ENCODE data around the gene PPP1R12A. TPM values are rescaled to one million over a fixed set of nuclear protein-coding genes. Genes with fewer than 3 reads are reported as not detected.

The PPP1R12A gene
- total RNA-seq, 3 donors from 2014 or later (not counting 1 experiment from before 2014, with no cell fraction given), result 145 to 192 (median 185) TPM

DNA sequence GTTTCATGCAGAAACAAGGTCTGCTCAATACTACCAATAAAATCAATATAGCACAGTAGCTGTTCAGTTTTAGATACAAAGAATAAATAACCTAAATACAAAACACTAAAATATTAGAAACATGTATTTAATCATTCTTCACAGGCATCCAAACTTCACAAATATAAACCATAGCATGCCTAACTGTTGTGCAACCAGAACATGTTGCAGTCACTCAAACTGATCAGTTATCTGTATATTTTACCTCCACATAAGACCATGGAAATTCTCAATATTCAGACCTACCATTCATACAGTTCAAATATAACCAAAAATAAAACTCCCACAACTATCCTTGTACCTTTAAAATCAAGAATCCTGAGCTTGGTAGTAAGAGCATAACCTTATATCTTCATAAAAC, 161.0 kb downstream of the PPP1R12A start:
- TF ChIP-seq CTCF (IDR thresholded peaks at IDR 0.05), result no peak

GRCh38 chr12:79769860-79770485, 164.9 kb downstream of the PPP1R12A start:
- Mint-ChIP-seq H3K27me3 (ENCODE audit: low read depth in 2 of 2) (no peaks in the 10 kb centered on the region), H3K9me3 (no peaks in the 10 kb centered on the region), H3K36me3 (peaks cover 7% of the 10 kb centered on the region), H3K4me3 (no peak overlapping the region), H3K27ac (no peak overlapping the region), H3K4me1 (no peaks in the 10 kb centered on the region)
- no peak for TF ChIP-seq CTCF (IDR thresholded peaks at IDR 0.05)
- H3K27ac ChIP-seq (ENCODE audit: low read length), result no peak overlapping the region
- WGBS (ENCODE audit: insufficient coverage), result 95% methylated on average over 2 of the region's 2 CpGs
- intact Hi-C loops (cut with micrococcal nuclease), result no loop called here
- ATAC-seq, result no peak
- no peaks in the 10 kb centered on the region for H3K27me3 ChIP-seq (ENCODE audit: control insufficient read depth, insufficient read depth, low read length)
- no peaks in the 10 kb centered on the region for H3K9me3 ChIP-seq (ENCODE audit: control insufficient read depth, insufficient read depth, low read length)
- no peaks in the 10 kb centered on the region for H3K4me1 ChIP-seq (ENCODE audit: control insufficient read depth, insufficient read depth, low read length)
- H3K36me3 ChIP-seq (ENCODE audit: control insufficient read depth, insufficient read depth, low read length), result peaks cover 6% of the 10 kb centered on the region
- no peak overlapping the region for H3K4me3 ChIP-seq (ENCODE audit: low read length)
- DNase-seq, result no peak

More for the DNA sequence above, 161.0 kb downstream of the PPP1R12A start:
- intact Hi-C loops (cut with micrococcal nuclease), result no loop called here
- H3K36me3 Mint-ChIP-seq, result peaks cover 7% of the 10 kb centered on the region
- Histone ChIP-seq H3K27me3 (ENCODE audit: control insufficient read depth, insufficient read depth, low read length) (no peaks in the 10 kb centered on the region), H3K4me1 (ENCODE audit: control insufficient read depth, insufficient read depth, low read length) (no peaks in the 10 kb centered on the region), H3K36me3 (ENCODE audit: control insufficient read depth, insufficient read depth, low read length) (peaks cover 26% of the 10 kb centered on the region), H3K4me3 (ENCODE audit: low read length) (no peak overlapping the region), H3K27ac (ENCODE audit: low read length) (no peak overlapping the region), H3K9me3 (ENCODE audit: control insufficient read depth, insufficient read depth, low read length) (no peaks in the 10 kb centered on the region)
- no peaks in the 10 kb centered on the region for H3K27me3 Mint-ChIP-seq (ENCODE audit: low read depth in 2 of 2)
- H3K27ac Mint-ChIP-seq, result no peak overlapping the region
- DNase-seq (no peak), ATAC-seq (no peak)
- H3K9me3 Mint-ChIP-seq, result no peaks in the 10 kb centered on the region
- H3K4me3 Mint-ChIP-seq, result no peak overlapping the region
- no peaks in the 10 kb centered on the region for H3K4me1 Mint-ChIP-seq

DNA sequence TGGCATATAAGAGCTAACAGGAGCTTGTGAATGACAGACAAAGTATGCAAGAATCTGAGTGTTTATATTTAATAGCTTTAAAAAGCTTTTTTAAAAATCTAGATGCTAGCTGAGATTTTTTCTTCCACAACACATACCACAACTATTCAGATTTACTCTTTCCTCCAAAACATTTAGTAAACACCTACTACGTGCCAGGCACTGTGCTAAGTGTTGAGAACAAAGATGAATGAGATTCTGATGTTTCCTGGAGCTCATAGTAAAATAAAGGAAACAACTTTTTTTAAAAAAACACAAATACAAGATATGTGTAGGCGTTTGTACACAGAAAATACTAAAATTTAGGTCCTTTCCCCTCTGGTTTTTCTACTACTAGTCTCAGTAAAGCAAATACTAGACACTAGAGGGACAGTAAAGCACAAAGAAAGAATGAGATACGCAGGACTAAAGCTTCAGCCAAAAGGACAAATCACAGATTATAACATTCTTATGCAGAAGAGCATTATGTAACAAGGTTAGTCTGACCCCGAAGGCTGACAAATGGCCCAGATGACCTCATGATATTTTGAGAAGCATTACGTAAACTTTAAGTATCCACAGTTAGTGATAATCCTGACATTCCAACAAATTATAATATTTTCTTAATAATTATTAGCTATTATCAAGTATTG, 165.6 kb downstream of the PPP1R12A start:
- DNase-seq (no peak), ATAC-seq (no peak)
- Histone ChIP-seq H3K4me1 (ENCODE audit: control insufficient read depth, insufficient read depth, low read length) (no peaks in the 10 kb centered on the region), H3K27ac (ENCODE audit: low read length) (no peak overlapping the region), H3K9me3 (ENCODE audit: control insufficient read depth, insufficient read depth, low read length) (no peaks in the 10 kb centered on the region), H3K4me3 (ENCODE audit: low read length) (no peak overlapping the region), H3K36me3 (ENCODE audit: control insufficient read depth, insufficient read depth, low read length) (no peaks in the 10 kb centered on the region), H3K27me3 (ENCODE audit: control insufficient read depth, insufficient read depth, low read length) (no peaks in the 10 kb centered on the region)
- no peaks in the 10 kb centered on the region for H3K9me3 Mint-ChIP-seq
- peaks cover 7% of the 10 kb centered on the region for H3K36me3 Mint-ChIP-seq
- intact Hi-C loops (cut with micrococcal nuclease), result no loop called here
- no peaks in the 10 kb centered on the region for H3K4me1 Mint-ChIP-seq
- no peak for TF ChIP-seq CTCF (IDR thresholded peaks at IDR 0.05)
- WGBS (ENCODE audit: insufficient coverage), result 93% methylated on average over 3 of the region's 5 CpGs
- H3K27me3 Mint-ChIP-seq (ENCODE audit: low read depth in 2 of 2), result no peaks in the 10 kb centered on the region
- H3K4me3 Mint-ChIP-seq, result no peak overlapping the region
- no peak overlapping the region for H3K27ac Mint-ChIP-seq

All from natural killer cell (primary cell).